Activated CD4-positive, CD25-positive, alpha-beta regulatory T cell (primary cell): Measurements from ENCODE around the gene SDHB.

Source experiments
- DNase-seq, 4 experiments: peaks; one replicate each; lab custom pipeline; 2025; lab: John Stamatoyannopoulos, UW

The SDHB gene

GRCh38 chr1:17045634-17046333, 8.0 kb downstream of the SDHB start:
- DNase-seq, result no peak

GRCh38 chr1:17045150-17045549, 8.7 kb downstream of the SDHB start:
- DNase-seq, result no peak

GRCh38 chr1:17043676-17044075, 10.2 kb downstream of the SDHB start:
- DNase-seq, result no peak

GRCh38 chr1:17040135-17040534, 13.7 kb downstream of the SDHB start:
- no peak for DNase-seq

GRCh38 chr1:17039522-17039921, 14.3 kb downstream of the SDHB start:
- no peak for DNase-seq

GRCh38 chr1:17033481-17033880, 20.4 kb downstream of the SDHB start:
- DNase-seq, result no peak

GRCh38 chr1:17032741-17033140, 21.1 kb downstream of the SDHB start:
- no peak for DNase-seq

GRCh38 chr1:17031436-17031835, 22.4 kb downstream of the SDHB start:
- no peak for DNase-seq

GRCh38 chr1:17030206-17030605, 23.6 kb downstream of the SDHB start:
- no peak for DNase-seq

GRCh38 chr1:17028662-17029188, 25.1 kb downstream of the SDHB start:
- DNase-seq, result no peak

GRCh38 chr1:17027900-17028299, 25.9 kb downstream of the SDHB start:
- no peak for DNase-seq

GRCh38 chr1:17027403-17027802, 26.4 kb downstream of the SDHB start:
- no peak for DNase-seq

- no peak for DNase-seq
Measured at GRCh38 chr1:17024721-17025120, 29.1 kb downstream of the SDHB start.

GRCh38 chr1:17023573-17023972, 30.3 kb downstream of the SDHB start:
- no peak for DNase-seq

GRCh38 chr1:17023102-17023501, 30.7 kb downstream of the SDHB start:
- no peak for DNase-seq

GRCh38 chr1:17021896-17022295, 31.9 kb downstream of the SDHB start:
- no peak for DNase-seq

GRCh38 chr1:17020502-17020901, 33.3 kb downstream of the SDHB start:
- DNase-seq, result no peak

GRCh38 chr1:17018849-17019248, 35.0 kb downstream of the SDHB start:
- no peak for DNase-seq

- DNase-seq, result no peak
Measured at GRCh38 chr1:17017435-17017834, 36.4 kb downstream of the SDHB start.

- DNase-seq, result no peak
Measured at GRCh38 chr1:17016317-17016661, 37.5 kb downstream of the SDHB start.

GRCh38 chr1:17014671-17015567, 38.9 kb downstream of the SDHB start:
- no peak for DNase-seq

- DNase-seq, result no peak
Measured at GRCh38 chr1:17013491-17014320, 40.1 kb downstream of the SDHB start.
